ENCODE measurements around the gene DUSP22.

DNA sequence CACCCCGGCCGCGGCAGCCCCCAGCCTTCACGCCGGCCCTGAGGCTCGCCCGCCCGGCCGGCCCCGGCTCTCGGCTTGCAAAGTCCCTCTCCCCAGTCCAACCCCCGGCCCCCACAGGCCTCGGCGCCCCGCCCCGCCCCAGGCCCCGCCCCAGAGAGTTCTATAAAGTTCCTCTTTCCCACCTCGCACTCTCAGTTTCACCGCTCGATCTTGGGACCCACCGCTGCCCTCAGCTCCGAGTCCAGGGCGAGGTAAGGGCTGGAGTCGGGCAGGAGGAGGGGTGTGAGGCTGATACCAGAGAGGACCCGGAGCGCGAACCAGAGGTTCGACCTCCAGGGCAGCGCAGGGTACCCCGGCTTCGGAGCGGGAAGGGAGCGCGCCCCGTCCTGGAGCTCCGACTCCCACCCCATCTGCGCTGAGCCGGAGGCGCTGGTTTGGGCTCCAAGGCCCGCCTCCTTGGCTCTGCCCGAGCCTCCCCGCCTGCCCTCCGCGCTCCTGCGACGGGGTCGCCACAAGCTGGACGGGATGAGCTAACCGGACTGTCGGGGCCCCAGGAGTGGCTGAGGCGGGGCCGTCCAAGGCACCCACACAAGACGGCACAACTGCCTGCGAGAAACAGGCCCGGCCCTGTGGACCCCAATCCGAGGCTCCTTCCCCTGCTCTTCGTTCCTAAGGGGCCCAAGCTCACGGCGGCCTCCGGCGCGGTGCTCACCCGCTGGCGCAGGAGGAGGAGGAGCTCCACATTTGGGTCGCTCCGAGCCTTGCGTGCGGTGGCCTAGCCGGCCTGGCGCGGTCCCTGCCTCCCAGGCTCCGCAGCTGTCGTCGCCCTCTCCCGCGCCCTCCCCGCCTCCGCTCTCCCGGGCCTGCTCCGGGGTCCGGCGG is 99.5 kb downstream of the DUSP22 start, which contains the start of gene IRF4:
- TF ChIP-seq POLR2A (IDR thresholded peaks at IDR 0.05) (peak; percentile 44), EP300 (IDR thresholded peaks at IDR 0.05; ENCODE audit: low read depth) (no peak)
- TF ChIP-seq, protein P1, sequence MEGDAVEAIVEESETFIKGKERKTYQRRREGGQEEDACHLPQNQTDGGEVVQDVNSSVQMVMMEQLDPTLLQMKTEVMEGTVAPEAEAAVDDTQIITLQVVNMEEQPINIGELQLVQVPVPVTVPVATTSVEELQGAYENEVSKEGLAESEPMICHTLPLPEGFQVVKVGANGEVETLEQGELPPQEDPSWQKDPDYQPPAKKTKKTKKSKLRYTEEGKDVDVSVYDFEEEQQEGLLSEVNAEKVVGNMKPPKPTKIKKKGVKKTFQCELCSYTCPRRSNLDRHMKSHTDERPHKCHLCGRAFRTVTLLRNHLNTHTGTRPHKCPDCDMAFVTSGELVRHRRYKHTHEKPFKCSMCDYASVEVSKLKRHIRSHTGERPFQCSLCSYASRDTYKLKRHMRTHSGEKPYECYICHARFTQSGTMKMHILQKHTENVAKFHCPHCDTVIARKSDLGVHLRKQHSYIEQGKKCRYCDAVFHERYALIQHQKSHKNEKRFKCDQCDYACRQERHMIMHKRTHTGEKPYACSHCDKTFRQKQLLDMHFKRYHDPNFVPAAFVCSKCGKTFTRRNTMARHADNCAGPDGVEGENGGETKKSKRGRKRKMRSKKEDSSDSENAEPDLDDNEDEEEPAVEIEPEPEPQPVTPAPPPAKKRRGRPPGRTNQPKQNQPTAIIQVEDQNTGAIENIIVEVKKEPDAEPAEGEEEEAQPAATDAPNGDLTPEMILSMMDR (IDR thresholded peaks at IDR 0.05) = no peak
